Osteoblast (primary cell): ENCODE data around the gene PPP2R5C. TPM values are rescaled to one million over a fixed set of nuclear protein-coding genes. Genes with fewer than 3 reads are reported as not detected.

Experiments used
- DNase-seq: peaks from one replicate; pipeline ENCODE4 v3.0.0; 2011; ENCODE audit warnings: low spot score, mixed read lengths; ENCODE audit not compliant: insufficient read length; ENCODE audit errors: missing footprints
- H2AFZ ChIP-seq: 2 replicates; pipeline ENCODE4 v1.6.0; 2011; ENCODE audit warnings: mild to moderate bottlenecking, low read length
- H3K27ac ChIP-seq: 2 replicates; pipeline ENCODE4 v1.5.1; 2011; ENCODE audit warnings: mild to moderate bottlenecking, low read depth, low read length, moderate library complexity
- H3K27me3 ChIP-seq: 2 replicates; pipeline ENCODE4 v1.6.0; 2012; ENCODE audit warnings: mild to moderate bottlenecking, control low read depth, inconsistent platforms, low read length, moderate library complexity; ENCODE audit not compliant: insufficient read depth
- H3K36me3 ChIP-seq: 2 replicates; pipeline ENCODE4 v1.5.1; 2011; ENCODE audit warnings: mild to moderate bottlenecking, low read length, control low read depth, moderate library complexity; ENCODE audit not compliant: insufficient read depth
- H3K4me1 ChIP-seq: 2 replicates; pipeline ENCODE4 v1.5.1; 2011; ENCODE audit warnings: mild to moderate bottlenecking, low read length, control low read depth, moderate library complexity; ENCODE audit not compliant: insufficient read depth
- H3K4me2 ChIP-seq: 2 replicates; pipeline ENCODE4 v1.6.0; 2011; ENCODE audit warnings: mild to moderate bottlenecking, low read length; ENCODE audit not compliant: insufficient read depth
- H3K4me3 ChIP-seq: fragments of 200-600 bp; sonication (generic); 3 replicates; pipeline ENCODE4 v1.5.1; 2012; ENCODE audit warnings: mild to moderate bottlenecking, low read length, inconsistent platforms; ENCODE audit not compliant: insufficient read depth
- H3K79me2 ChIP-seq: 2 replicates; pipeline ENCODE4 v1.6.0; 2012; ENCODE audit warnings: mild to moderate bottlenecking, low read length, control low read depth, inconsistent platforms; ENCODE audit not compliant: insufficient read depth
- H3K9me3 ChIP-seq: 2 replicates; pipeline ENCODE4 v1.5.1; 2011; ENCODE audit warnings: low read depth, low read length, control low read depth
- H4K20me1 ChIP-seq: 2 replicates; pipeline ENCODE4 v1.6.0; 2012; ENCODE audit warnings: mild to moderate bottlenecking, low read length, control low read depth; ENCODE audit not compliant: insufficient read depth
- CTCF ChIP-seq: IDR thresholded peaks from 2 replicates; pipeline ENCODE4 v1.5.1; 2011; ENCODE audit warnings: mild to moderate bottlenecking, low read depth, low read length, moderate library complexity; ENCODE audit errors: extremely low read depth
- total RNA-seq: library from RNA; depleted of rRNA; stranded (reverse); fragments of >200 nt; gene quantifications from 2 replicates; pipeline ENCODE4 v1.2.3, GENCODE V29; 2012

The PPP2R5C gene
- total RNA-seq, 1 donor = 101 TPM

- no peak overlapping the region for H2AFZ ChIP-seq
- H3K4me3 ChIP-seq = no peak overlapping the region
- H3K79me2 ChIP-seq = no peaks in the 10 kb centered on the region
- H3K4me1 ChIP-seq = no peaks in the 10 kb centered on the region
- no peaks in the 10 kb centered on the region for H3K27me3 ChIP-seq
- TF ChIP-seq CTCF = no peak
- H3K9me3 ChIP-seq = no peaks in the 10 kb centered on the region
- no peak overlapping the region for H3K27ac ChIP-seq
- peaks cover 3% of the 10 kb centered on the region for H4K20me1 ChIP-seq
- no peak overlapping the region for H3K4me2 ChIP-seq
- H3K36me3 ChIP-seq = peaks cover 70% of the 10 kb centered on the region
- DNase-seq = no peak
Measured at GRCh38 chr14:101906645-101907044, 145.1 kb downstream of the PPP2R5C start.

- H3K27me3 ChIP-seq = no peaks in the 10 kb centered on the region
- no peak overlapping the region for H3K27ac ChIP-seq
- no peak for TF ChIP-seq CTCF
- no peak overlapping the region for H3K4me2 ChIP-seq
- H3K79me2 ChIP-seq = no peaks in the 10 kb centered on the region
- no peak for DNase-seq
- H2AFZ ChIP-seq = no peak overlapping the region
- H3K36me3 ChIP-seq = peaks cover 70% of the 10 kb centered on the region
- no peaks in the 10 kb centered on the region for H3K9me3 ChIP-seq
- no peaks in the 10 kb centered on the region for H3K4me1 ChIP-seq
- H3K4me3 ChIP-seq = no peak overlapping the region
- peaks cover 3% of the 10 kb centered on the region for H4K20me1 ChIP-seq
Measured at GRCh38 chr14:101907619-101908018, 146.1 kb downstream of the PPP2R5C start.

GRCh38 chr14:101908795-101909194, 147.3 kb downstream of the PPP2R5C start:
- H4K20me1 ChIP-seq = peaks cover 3% of the 10 kb centered on the region
- no peak overlapping the region for H3K4me2 ChIP-seq
- TF ChIP-seq CTCF = no peak
- no peak overlapping the region for H3K27ac ChIP-seq
- no peaks in the 10 kb centered on the region for H3K9me3 ChIP-seq
- no peaks in the 10 kb centered on the region for H3K27me3 ChIP-seq
- no peak overlapping the region for H3K4me3 ChIP-seq
- no peaks in the 10 kb centered on the region for H3K4me1 ChIP-seq
- no peak overlapping the region for H2AFZ ChIP-seq
- no peaks in the 10 kb centered on the region for H3K79me2 ChIP-seq
- no peak for DNase-seq
- H3K36me3 ChIP-seq = peaks cover 70% of the 10 kb centered on the region

- H3K27ac ChIP-seq = no peak overlapping the region
Measured at GRCh38 chr14:101909371-101910096, 148.0 kb downstream of the PPP2R5C start.

More at GRCh38 chr14:101909371-101910096, 148.0 kb downstream of the PPP2R5C start:
- H3K4me3 ChIP-seq = no peak overlapping the region
- H3K27me3 ChIP-seq = no peaks in the 10 kb centered on the region
- H4K20me1 ChIP-seq = peaks cover 3% of the 10 kb centered on the region
- no peaks in the 10 kb centered on the region for H3K79me2 ChIP-seq
- peaks cover 69% of the 10 kb centered on the region for H3K36me3 ChIP-seq
- DNase-seq = no peak
- H2AFZ ChIP-seq = no peak overlapping the region
- TF ChIP-seq CTCF = no peak
- H3K9me3 ChIP-seq = no peaks in the 10 kb centered on the region
- H3K4me1 ChIP-seq = no peaks in the 10 kb centered on the region
- no peak overlapping the region for H3K4me2 ChIP-seq
